ENCODE data around the gene FERD3L.
A peak's percentile ranks its signal among the peaks of the same experiment; 100 is the strongest.

FERD3L gene

DNA sequence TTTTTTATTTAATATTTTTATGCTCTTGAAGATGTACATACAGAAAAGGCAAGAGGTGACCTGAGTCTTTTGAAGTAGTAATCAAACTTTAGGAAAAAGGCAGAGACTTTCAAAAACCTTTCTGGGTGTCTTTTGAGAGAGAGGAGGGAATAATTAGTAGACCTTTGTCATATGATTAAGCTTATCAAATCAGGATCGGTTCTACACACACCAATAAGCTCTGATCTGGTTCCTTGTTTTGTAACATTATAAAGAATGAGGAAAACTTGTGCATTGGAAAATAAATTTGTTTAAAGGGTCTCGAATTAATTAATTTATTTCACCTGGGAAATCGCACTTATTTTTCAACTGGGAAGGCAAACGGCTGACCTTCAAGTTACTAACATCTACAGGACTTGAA is 39.7 kb downstream of the FERD3L start:
- H3K4me3 ChIP-seq, result peak overlapping the region in 3 of 7 experiments; percentile 14 to 33 (median 30)
- H3K27ac ChIP-seq, result peak overlapping the region in 18 of 21 experiments; percentile 58 to 94 (median 80)

DNA sequence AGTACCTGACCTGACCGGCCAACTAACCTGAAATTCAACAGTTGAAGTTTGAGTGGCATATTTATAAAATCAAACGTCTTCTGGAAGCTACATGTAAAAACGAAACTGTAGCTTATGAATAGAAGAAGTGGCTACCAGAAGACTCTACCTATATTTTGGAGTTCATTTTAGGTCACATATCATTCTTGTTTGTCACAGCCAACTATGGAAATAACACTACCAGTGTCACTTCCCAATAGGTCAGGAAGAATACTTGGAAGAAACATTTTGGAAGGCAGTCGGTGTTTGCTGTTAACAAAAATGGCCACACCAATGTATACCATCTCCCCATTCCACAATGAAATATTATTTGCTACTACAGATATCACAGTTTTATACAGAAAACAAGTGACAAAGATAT is 40.4 kb downstream of the FERD3L start:
- H3K4me3 ChIP-seq, result no peak overlapping the region
- peak overlapping the region in 16 of 21 experiments; percentile 13 to 94 (median 60) for H3K27ac ChIP-seq

DNA sequence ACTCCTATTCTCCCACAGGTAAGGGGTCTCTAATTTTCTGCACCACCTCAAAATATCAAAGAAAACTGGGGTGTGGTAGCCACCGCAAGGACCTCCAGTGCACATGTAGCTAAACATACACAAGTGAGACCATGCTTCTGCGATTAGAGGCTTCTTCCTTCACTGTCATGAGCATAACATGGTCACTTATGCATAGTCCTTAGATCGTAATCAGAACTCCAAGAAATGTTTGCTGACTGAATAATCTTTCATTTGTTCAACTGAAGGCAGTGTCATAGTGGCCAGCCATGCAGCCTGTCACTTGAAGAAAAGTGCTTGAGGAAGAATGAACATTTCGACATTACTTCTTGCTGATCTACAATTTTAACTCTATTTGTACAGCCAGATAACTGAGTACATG is 42.3 kb downstream of the FERD3L start:
- Histone ChIP-seq H3K4me3 (no peak overlapping the region), H3K27ac (peak overlapping the region in 9 of 21 experiments; percentile 25 to 94 (median 59))

DNA sequence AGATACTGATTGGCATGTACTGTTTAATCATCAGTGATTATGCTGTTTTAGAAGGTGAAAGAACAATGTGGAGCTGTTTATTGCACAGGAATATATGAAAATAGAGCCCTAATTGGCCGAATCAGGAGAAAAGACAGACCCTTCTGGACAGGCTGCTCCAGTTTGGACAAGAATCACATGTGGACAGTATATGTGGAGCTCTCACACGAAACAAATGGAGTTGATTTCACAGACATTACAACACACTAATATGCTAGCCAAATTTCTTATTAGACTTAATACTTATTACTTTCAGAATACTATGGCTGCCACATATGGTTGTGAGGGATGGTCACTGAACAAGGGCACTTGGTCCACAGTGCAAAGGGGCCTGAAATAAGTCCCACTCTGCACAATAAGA is 43.3 kb downstream of the FERD3L start:
- Histone ChIP-seq H3K4me3 (no peak overlapping the region), H3K27ac (peak overlapping the region in 11 of 21 experiments; percentile 2 to 94 (median 43))

DNA sequence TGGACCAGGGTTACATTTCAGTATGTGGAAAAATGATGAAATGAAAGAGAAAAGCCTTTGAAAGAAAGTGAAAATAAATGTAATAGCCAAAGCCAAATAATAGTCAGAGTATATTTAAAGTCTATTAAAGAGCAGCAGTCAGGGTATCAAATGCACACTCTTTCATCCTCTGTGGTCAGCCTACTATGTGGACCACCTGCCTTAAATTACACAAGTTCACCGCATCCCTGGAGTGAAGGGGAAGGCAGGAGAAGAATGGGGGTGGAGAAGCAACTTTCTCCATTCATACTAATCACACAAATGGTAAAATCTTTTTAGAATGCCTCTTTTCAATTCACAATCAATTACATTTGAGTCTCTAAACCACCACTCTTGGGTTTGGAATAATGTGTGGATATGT is 43.7 kb downstream of the FERD3L start:
- no peak overlapping the region for H3K4me3 ChIP-seq

DNA sequence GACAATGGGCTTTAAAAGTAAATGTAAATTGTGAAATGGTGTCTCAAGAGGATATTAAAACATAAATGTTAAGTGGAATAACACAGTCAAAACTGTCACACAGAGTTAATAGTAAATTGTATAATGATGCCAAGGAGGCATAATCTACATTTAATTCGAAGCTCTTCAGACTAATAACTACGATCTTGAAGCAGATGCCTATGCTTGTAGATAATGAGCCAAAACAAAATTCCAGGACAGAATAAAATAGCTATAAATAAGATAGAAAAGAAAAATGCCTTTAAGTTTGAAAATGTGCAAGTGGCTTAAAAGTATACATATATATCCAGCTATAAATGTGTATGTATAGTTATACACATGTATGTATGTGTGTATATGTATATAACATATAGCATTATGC is 45.3 kb downstream of the FERD3L start:
- H3K4me3 ChIP-seq, result no peak overlapping the region
- peak overlapping the region in 9 of 21 experiments; percentile 4 to 72 (median 34) for H3K27ac ChIP-seq

More for the DNA sequence above, 43.7 kb downstream of the FERD3L start:
- H3K27ac ChIP-seq, result peak overlapping the region in 11 of 21 experiments; percentile 2 to 94 (median 43)

DNA sequence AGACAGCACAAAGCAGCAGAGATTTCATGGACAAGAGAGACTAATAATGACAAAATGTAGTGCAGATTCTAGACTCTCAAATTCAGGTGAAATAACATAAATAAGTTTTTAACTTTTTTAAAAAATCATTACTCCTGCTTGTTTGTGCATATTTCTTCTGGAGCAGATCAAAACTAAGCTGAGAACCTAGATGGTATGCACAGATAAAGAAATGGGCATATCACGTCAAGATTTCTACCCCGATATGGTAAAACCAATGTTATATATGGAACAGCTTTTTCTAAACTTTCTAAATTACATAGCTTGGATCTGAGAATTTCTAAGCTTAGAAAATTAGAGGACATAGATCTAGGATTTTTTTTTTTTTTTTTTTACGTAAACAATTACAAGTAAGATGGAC is 46.0 kb downstream of the FERD3L start:
- H3K4me3 ChIP-seq, result no peak overlapping the region
- peak overlapping the region in 8 of 21 experiments; percentile 11 to 62 (median 40) for H3K27ac ChIP-seq

DNA sequence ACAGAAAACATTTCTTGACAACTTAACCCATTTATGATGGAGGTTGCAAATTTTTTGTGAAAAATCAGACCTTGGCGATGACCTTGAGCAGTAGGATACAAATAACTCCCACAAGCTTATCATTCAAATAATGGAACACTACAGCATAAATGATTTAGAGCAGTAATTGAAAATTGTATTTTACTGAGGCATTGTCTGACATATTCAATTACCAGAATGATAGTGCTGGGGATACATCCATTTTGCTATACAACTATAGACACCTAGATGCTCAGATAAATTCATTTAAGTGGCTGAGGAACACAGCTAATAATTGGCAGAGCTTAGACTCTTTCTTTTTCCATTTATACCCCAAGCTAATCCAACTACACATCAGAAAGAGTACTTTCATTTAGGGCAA is 46.7 kb downstream of the FERD3L start:
- peak overlapping the region in 9 of 21 experiments; percentile 7 to 62 (median 40) for H3K27ac ChIP-seq

DNA sequence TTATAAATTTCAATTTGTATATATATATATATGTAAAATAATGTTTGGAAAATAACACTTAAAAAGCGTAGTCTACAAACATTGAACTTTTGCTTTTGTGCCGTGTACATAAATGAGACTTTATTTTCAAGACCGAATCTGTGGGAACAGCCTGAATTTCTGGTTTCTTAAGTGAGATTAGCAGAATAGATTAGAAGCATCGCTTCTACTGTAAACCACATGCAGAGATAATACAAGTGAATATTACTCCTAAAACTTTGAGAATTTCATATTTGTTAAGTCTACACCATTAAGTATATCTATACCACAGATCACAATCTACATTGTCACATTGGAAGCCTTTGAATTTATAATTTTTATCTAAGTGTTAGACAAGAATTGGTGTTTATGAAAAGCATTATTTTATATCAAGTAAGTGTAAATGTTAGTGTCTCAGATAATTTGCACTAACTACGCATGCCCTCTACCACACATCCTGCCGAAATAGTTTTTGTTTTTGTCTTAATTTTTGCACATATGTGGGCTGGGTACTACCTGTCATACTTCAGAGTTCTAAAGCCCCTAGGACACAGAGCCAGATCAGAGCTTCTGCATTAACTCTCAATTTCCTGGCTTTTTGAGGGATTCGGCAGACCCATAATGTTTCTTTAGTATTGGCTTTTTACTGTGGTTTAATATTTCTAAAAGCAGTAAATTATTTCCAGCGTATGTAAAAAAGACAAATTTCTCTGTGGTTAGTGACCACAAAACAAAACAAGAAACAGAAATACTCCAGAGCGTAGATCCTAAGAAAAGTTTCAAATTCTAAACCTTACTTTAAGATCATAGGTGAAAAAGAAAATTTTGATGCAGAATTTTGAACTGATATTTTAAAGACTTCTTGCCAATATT is 47.8 kb downstream of the FERD3L start:
- H3K4me3 ChIP-seq, result no peak overlapping the region

More for the DNA sequence above, 46.7 kb downstream of the FERD3L start:
- H3K4me3 ChIP-seq, result no peak overlapping the region

DNA sequence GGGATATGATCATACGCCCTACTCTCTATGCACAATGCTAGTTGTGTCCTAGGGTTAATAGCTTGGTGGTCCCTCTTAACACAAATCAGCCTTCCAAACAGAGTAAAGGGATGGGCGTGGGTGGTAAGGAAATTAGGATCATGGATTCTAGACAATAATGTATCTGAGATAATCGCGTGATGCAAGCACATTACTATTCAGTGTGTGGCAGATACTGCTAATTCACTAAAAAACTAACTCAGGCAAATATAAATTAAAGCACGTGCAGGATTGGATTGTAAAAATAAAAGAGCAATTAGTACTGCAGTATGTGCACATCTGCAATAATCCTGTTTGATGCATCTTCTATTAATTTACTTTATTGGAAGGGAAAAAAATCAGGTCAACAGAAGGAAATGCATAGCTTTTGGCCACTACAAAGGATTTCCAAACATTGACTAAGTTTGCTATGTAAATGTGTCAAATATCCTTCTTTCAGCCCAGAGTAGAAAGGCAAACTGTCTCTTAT is 49.8 kb downstream of the FERD3L start:
- Histone ChIP-seq H3K27ac (peak overlapping the region in 2 of 21 experiments; percentile 20 to 33), H3K4me3 (no peak overlapping the region)

More for the DNA sequence above, 47.8 kb downstream of the FERD3L start:
- peak overlapping the region in 11 of 21 experiments; percentile 1 to 78 (median 40) for H3K27ac ChIP-seq

All from skin epidermis (tissue), 12 donors.